Right renal pelvis (tissue), 4 donors: ENCODE results near the gene GALNT9. TPM values are rescaled to one million over a fixed set of nuclear protein-coding genes. Genes with fewer than 3 reads are reported as not detected.
"Not testable (repeated sequence)": the region's sequence is repeated elsewhere in the genome, so short reads cannot be mapped to it uniquely, and the experiment has no call there.

Source experiments
- DNase-seq, 4 donors: peaks; one replicate each; pipeline ENCODE4 v3.0.0-alpha.2; 2013; ENCODE audit warnings: low read depth in 4 of 4, low spot score in 3 of 4, missing footprints in 1 of 4
- polyA plus RNA-seq, 4 donors: library from polyadenylated mRNA; unstranded; fragments of 120-200 nt; gene quantifications; one replicate each; pipeline ENCODE4 v1.2.1, GENCODE V29; 2013; ENCODE audit not compliant: insufficient read length in 4 of 4

GALNT9 gene
- polyA plus RNA-seq, 4 donors = 7.7 to 8.8 (median 8.4) TPM

GRCh38 chr12:132255642-132256041, 73.7 kb downstream of the GALNT9 start:
- DNase-seq = no peak

DNA sequence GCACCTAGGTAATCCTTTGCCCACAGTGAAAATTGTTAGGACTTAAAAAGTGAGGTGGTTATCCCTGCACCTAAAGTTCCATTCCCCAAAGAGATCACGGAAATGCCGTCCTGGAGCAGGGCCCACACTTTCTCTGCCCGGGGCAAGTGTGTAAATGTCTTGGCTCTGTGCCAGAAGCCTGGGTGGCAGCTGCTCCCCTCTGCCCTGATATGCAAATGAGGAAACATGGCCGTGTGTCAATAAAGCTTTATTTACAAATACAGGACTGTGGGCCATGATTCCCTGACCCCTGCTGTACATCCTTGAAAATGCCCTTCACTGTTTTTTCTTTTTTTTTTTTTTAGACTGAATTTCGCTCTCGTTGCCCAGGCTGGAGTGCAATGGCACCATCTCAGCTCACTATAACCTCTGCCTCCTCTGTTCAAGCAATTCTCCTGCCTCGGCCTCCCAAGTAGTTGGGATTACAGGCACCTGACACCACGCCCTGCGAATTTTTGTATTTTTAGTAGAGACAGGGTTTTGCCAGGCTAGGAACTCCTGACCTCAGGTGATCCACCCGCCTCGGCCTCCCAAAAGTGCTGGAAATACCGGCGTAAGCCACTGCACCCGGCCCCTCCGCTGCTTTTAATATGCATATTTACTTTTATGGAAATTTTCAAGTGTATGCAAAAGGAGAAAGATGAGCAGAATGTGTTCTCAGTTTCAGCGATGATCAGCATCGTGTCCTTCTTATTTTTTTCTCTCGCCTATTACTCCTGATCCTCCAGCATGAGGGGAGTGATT, 75.5 kb downstream of the GALNT9 start:
- no peak for DNase-seq

DNA sequence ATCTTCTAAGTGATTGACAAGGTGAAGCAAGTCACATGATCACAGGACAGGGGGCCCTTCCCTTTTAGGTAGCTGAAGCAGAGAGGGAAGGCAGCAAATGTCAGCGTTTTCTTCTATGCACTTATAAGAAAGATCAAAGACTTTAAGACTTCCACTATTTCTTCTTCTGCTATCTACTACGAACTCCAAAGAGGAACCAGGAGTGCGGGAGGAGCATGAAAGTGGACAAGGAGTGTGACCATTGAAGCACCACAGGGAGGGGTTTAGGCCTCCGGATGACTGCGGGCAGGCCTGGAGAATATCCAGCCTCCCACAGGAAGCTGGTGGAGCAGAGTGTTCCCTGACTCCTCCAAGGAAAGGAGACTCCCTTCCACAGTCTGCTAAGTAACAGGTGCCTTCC, 76.4 kb downstream of the GALNT9 start:
- not testable (repeated sequence) for DNase-seq

GRCh38 chr12:132251741-132252490, 77.5 kb downstream of the GALNT9 start:
- no peak for DNase-seq

GRCh38 chr12:132251310-132251709, 78.1 kb downstream of the GALNT9 start:
- no peak for DNase-seq

DNA sequence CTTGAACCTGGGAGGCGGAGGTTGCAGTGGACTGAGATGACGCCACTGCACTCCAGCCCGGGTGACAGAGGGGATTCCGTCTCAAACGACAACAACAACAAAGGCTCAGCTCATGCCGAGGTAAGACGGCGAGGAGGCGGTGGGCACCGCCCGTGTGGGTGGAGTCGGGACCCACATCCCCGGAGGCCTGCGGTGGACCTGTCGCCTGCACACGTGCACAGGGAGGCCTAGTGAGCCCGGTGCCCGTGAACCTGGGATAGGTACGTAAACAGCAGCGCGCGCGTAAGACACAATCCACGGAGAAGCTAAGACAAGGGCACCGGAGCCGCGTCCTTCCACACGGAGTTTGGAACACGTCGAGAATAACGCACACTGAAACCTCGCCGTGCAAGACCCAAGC, 78.7 kb downstream of the GALNT9 start:
- DNase-seq = no peak

- DNase-seq = no peak
These were observed 79.5 kb downstream of the GALNT9 start for GRCh38 chr12:132249689-132250478.

- DNase-seq = no peak
These were observed 80.8 kb downstream of the GALNT9 start for GRCh38 chr12:132248453-132249167.

- no peak for DNase-seq
These were observed 81.5 kb downstream of the GALNT9 start for GRCh38 chr12:132247718-132248452.

GRCh38 chr12:132246997-132247717, 82.2 kb downstream of the GALNT9 start:
- no peak for DNase-seq

DNA sequence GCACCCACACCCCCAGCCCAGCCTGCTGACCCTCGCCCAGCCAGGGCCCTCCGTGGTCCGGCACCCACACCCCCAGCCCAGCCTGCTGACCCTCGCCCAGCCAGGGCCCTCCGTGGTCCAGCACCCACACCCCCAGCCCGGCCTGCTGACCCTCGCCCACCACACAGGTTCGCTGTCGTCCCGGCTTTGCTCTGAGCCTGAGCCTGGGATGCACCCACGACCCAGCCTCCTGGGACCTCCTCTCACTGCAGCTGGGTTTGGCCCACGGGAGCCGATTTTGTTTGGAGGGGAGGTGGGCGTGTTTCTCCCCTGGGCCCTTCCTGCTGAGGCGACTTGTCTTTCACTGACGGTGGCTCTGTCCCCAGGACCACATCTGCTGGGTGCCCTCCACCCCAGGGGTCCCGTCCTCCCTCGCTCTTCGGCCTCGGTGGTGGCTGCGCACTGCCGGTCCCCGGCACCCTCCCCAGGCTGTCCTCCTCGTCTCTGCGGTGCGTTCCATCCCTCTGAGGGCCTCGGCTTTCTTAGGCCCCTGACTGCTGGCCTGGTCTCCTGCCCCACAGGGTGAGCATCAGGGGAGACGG, 83.8 kb downstream of the GALNT9 start:
- no peak for DNase-seq

DNA sequence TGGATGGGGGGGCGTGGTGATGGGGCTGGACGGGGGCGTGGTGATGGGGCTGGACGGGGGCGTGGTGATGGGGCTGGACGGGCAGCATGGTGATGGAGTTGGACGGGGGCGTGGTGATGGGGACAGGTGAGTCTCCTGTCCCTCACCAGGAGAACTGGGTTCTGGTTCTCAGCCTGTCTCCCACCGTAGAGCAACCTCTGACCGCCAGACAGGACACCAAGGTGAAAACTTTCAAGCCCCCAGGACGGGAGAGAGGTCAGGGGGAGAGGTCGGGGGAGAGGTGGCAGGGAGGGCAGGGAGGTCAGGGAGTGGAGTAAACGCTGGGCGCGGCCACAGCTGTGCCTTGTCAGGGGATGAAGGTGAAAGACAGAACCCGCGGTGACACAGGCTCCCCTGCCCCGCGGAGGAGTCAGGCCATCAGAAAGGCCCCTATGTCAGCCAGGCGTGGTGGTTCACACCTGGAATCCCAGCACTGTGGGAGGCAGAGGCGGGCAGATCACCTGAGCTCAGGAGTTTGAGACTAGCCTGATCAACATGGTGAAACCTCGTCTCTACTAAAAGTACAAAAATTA, 84.6 kb downstream of the GALNT9 start:
- DNase-seq = no peak

DNA sequence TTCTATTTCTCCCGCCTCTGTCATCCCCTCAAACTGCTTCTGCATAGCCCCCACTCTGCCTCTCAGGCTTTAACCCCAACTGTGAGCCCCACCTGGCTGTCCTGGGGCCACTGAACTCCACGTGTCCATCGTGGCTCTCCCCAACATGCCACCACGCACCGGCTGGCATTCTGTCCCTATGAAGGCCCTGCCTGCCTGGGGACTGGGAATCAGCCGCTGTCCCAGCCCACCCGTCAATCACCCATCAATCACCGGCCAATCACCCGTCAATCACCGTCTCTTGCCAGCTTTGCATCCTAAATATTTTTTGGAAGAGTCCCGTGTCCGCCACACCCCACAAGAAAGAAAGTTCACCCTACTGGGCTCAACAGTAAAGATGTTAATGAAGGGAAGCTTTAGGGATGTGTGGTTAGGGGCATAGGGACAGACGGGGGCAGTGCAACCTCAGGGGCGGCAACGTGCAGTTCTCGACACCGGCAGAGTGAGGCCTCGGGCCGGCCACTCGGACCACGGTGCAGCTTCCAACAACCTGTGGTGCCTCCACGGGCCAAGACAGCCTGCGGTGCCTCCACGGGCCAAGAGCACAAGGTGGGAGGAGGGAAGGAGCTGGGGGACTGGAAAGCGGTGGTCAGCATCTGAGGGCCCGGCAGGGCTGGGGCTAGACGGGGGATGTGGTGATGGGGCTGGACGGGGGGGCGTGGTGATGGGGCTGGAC, 85.6 kb downstream of the GALNT9 start:
- DNase-seq = no peak

DNA sequence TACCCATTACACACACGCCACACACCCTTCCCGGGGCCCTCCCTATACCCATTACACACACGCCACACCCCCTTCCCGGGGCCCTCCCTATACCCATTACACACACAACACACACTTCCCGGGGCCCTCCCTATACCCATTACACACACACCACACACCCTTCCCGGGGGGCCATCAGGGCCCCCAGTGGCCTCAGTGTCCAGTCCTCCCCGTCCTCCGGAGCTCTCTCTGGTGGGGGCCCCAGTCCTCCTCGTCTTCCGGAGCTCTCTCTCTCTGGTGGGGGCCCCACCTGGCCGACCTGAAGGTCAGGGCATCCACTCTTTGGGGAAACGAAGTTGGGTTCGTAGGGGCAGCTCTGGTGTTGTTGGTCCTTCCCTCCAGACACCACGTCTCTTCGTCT, 86.2 kb downstream of the GALNT9 start:
- DNase-seq = not testable (repeated sequence)

GRCh38 chr12:132240669-132241007, 88.8 kb downstream of the GALNT9 start:
- not testable (repeated sequence) for DNase-seq

DNA sequence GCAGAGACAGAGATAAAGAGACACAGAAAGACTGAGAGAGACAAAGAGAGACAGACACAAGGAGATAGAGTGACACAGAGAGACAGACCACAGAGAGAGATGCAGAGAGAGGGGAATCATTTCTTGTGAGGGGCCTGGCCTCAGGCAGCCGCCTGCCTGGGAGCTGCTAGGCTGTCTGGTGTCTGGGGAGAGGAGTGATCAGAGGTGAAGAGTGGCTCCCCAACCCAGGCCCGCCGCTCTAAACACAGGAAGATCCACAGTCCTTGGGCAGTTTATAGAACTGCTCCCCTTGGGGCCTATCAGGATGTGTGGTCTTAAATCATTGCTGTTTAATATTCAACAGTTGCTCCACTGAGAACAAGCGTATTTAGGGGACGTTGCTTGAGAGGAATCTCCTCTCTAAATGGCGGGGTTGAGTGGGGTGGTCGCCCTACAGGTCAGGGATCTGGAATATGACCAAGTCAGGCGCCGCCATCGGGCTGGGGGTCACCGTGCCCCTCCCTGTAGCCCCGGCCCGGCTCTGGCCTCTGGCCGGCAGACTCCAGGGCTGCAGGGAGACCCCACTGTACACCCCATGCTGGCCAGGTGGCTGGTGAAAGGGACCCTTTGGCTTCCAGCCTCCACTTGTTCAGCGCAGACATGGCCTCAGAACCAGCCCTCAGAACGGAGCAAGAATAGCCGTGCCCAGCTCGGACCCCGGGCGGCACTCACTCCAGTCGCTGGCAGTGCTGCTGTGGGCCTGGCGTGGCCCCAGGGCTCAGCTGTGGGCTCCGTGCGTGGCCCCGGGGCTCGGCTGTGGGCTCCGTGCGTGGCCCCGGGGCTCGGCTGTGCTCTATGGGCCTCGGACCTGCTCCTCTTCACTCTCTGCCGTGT, 89.4 kb downstream of the GALNT9 start:
- DNase-seq = no peak

GRCh38 chr12:132239392-132239791, 90.0 kb downstream of the GALNT9 start:
- DNase-seq = no peak
